CD4-positive, alpha-beta T cell (primary cell): Measurements from ENCODE around the gene HMCES. TPM values are rescaled to one million over a fixed set of nuclear protein-coding genes. Genes with fewer than 3 reads are reported as not detected.
"Not testable (repeated sequence)": the region's sequence is repeated elsewhere in the genome, so short reads cannot be mapped to it uniquely, and the experiment has no call there.

ENCODE experiments used
- ATAC-seq: fragments of 200-7000 bp; cut with Tn5 transposase; one replicate; pipeline ENCODE4 v1.10.0; 2022; ENCODE audit warnings: mild to moderate bottlenecking; ENCODE audit not compliant: poor library complexity
- CTCF ChIA-PET: fragments of 350-600 bp; sonication (Branson Sonifier 250); formaldehyde crosslinking; loops from one replicate; lab custom pipeline; 2021; ENCODE audit warnings: antibody characterized with exemption, inconsistent platforms; lab: Charles Lee
- POLR2A ChIA-PET: fragments of 350-600 bp; sonication (Branson Sonifier 250); formaldehyde crosslinking; loops from one replicate; lab custom pipeline; 2021; ENCODE audit warnings: antibody characterized with exemption, inconsistent platforms; lab: Charles Lee
- DNase-seq, 14 experiments: peaks; one replicate each; pipeline ENCODE4 v3.0.0-alpha.2; 2013 to 2020; ENCODE audit warnings: mixed read lengths in 2 of 14
- H3K27ac ChIP-seq, 2 donors: one replicate each; pipeline versions ENCODE4 v1.5.1 to v1.7.0; 2013; ENCODE audit warnings: low read length in 2 of 2, low read depth in 1 of 2, mild to moderate bottlenecking in 1 of 2
- H3K27me3 ChIP-seq, 2 experiments: 1 replicate in 1 of 2; 2 replicates in 1 of 2; pipeline versions ENCODE4 v1.6.1 to v1.7.0; 2013; ENCODE audit warnings: low read length in 2 of 2, control low read depth in 1 of 2, mild to moderate bottlenecking in 1 of 2, moderate library complexity in 1 of 2; ENCODE audit not compliant: insufficient read depth in 2 of 2, control insufficient read depth in 1 of 2
- H3K36me3 ChIP-seq: one replicate; pipeline ENCODE4 v1.6.1; 2013; ENCODE audit warnings: low read length, control low read depth; ENCODE audit not compliant: insufficient read depth
- H3K4me1 ChIP-seq: one replicate; pipeline ENCODE4 v1.6.1; 2013; ENCODE audit warnings: low read length, control low read depth; ENCODE audit not compliant: insufficient read depth
- H3K4me3 ChIP-seq: one replicate; pipeline ENCODE4 v1.5.1; 2013; ENCODE audit warnings: mild to moderate bottlenecking, low read length, moderate library complexity
- H3K9me3 ChIP-seq, 2 experiments: 1 replicate in 1 of 2; 2 replicates in 1 of 2; pipeline versions ENCODE4 v1.6.1 to v1.7.0; 2013; ENCODE audit warnings: low read length in 2 of 2, mild to moderate bottlenecking in 2 of 2, control low read depth in 1 of 2, moderate library complexity in 1 of 2; ENCODE audit not compliant: control insufficient read depth in 1 of 2, insufficient read depth in 1 of 2
- H3K27ac Mint-ChIP-seq: one replicate; pipeline ENCODE4 v1.8.0; 2020; ENCODE audit warnings: mixed read lengths
- H3K27me3 Mint-ChIP-seq: one replicate; pipeline ENCODE4 v1.8.0; 2021; ENCODE audit warnings: mixed read lengths
- H3K36me3 Mint-ChIP-seq: one replicate; pipeline ENCODE4 v1.8.0; 2021; ENCODE audit warnings: low read depth, mixed read lengths
- H3K4me1 Mint-ChIP-seq: one replicate; pipeline ENCODE4 v1.8.0; 2021; ENCODE audit warnings: low read depth, mixed read lengths
- H3K4me3 Mint-ChIP-seq: one replicate; pipeline ENCODE4 v1.8.0; 2020; ENCODE audit warnings: mild to moderate bottlenecking, mixed read lengths
- H3K9me3 Mint-ChIP-seq: one replicate; pipeline ENCODE4 v1.8.0; 2020; ENCODE audit warnings: mixed read lengths
- CTCF ChIP-seq: fragments of 200-600 bp; IDR thresholded peaks from one replicate; pipeline ENCODE4 v1.8.0; 2022; ENCODE audit warnings: antibody characterized with exemption, mild to moderate bottlenecking
- intact Hi-C, 2 experiments: fragments of 100-400 bp; cut with DNase I in 1 of 2; cut with micrococcal nuclease in 1 of 2; formaldehyde crosslinking; loops; one replicate each; pipeline versions ENCODE4 v1.15.1 to v1.9.0; 2023 to 2025; cut with DNase I, micrococcal nuclease
- total RNA-seq, 174 experiments: library from RNA in 2 of 174; stranded (reverse) in 2 of 174; gene quantifications; one replicate each; pipeline ENCODE4 v1.2.3 and lab custom pipeline; 2021 to 2026

HMCES gene
- total RNA-seq, 2 experiments from 2014 or later: 63.5 to 64.0 TPM

GRCh38 chr3:129261894-129262293 lies 16.8 kb upstream of the HMCES start:
- H3K27me3 ChIP-seq: no peaks in the 10 kb centered on the region
- Mint-ChIP-seq H3K4me1 (no peaks in the 10 kb centered on the region), H3K36me3 (peaks cover 91% of the 10 kb centered on the region), H3K27me3 (no peaks in the 10 kb centered on the region), H3K27ac (no peak overlapping the region), H3K4me3 (no peak overlapping the region), H3K9me3 (no peaks in the 10 kb centered on the region)
- H3K9me3 ChIP-seq: no peaks in the 10 kb centered on the region
- intact Hi-C loops: no loop called here
- no peaks in the 10 kb centered on the region for H3K4me1 ChIP-seq
- no peak overlapping the region for H3K4me3 ChIP-seq
- TF ChIP-seq CTCF: no peak
- POLR2A ChIA-PET: interaction anchor here (0.7 to 1.8 kb wide), 2 partner anchors 8 to 394 kb away, joined by 3 to 4 read pairs; no protein-coding TSS in a partner anchor
- no peak for ATAC-seq
- CTCF ChIA-PET: no interaction called here
- DNase-seq: no peak
- H3K27ac ChIP-seq: no peak overlapping the region
- H3K36me3 ChIP-seq: peaks cover 91% of the 10 kb centered on the region

- ATAC-seq (no peak), DNase-seq (no peak)
- Histone ChIP-seq H3K27me3 (no peaks in the 10 kb centered on the region), H3K27ac (no peak overlapping the region), H3K36me3 (peaks cover 90% of the 10 kb centered on the region), H3K4me1 (no peaks in the 10 kb centered on the region), H3K9me3 (no peaks in the 10 kb centered on the region), H3K4me3 (no peak overlapping the region)
- H3K9me3 Mint-ChIP-seq: no peaks in the 10 kb centered on the region
- intact Hi-C loops: no loop called here
- no peak overlapping the region for H3K4me3 Mint-ChIP-seq
- H3K36me3 Mint-ChIP-seq: peaks cover 91% of the 10 kb centered on the region
- peak overlapping the region; percentile 21 for H3K27ac Mint-ChIP-seq
- POLR2A ChIA-PET: no interaction called here
- no peaks in the 10 kb centered on the region for H3K4me1 Mint-ChIP-seq
- no peak for TF ChIP-seq CTCF
- no peaks in the 10 kb centered on the region for H3K27me3 Mint-ChIP-seq
- CTCF ChIA-PET: no interaction called here
Measured at GRCh38 chr3:129263161-129263910, 15.3 kb upstream of the HMCES start.

GRCh38 chr3:129264994-129265393 lies 13.7 kb upstream of the HMCES start:
- DNase-seq, H3K27ac ChIP-seq, H3K4me1 ChIP-seq, ATAC-seq, H3K4me3 ChIP-seq, H3K4me3 Mint-ChIP-seq, CTCF ChIA-PET, H3K27me3 ChIP-seq, intact Hi-C loops, H3K9me3 Mint-ChIP-seq, H3K9me3 ChIP-seq, H3K4me1 Mint-ChIP-seq, POLR2A ChIA-PET, H3K27me3 Mint-ChIP-seq, H3K27ac Mint-ChIP-seq: not testable (repeated sequence)
- H3K36me3 Mint-ChIP-seq: peaks cover 91% of the 10 kb centered on the region
- peaks cover 94% of the 10 kb centered on the region for H3K36me3 ChIP-seq
